Stimulated activated CD8-positive, alpha-beta memory T cell treated with anti-CD3 and anti-CD28 coated beads, Interleukin-15, amount 100 ng/mL, for 24 hours (primary cell): ENCODE data around the gene PHF19.

Experiments used
- DNase-seq: peaks from one replicate; pipeline ENCODE4 v3.0.0-alpha.2; 2020; ENCODE audit warnings: low read depth

Gene PHF19

DNA sequence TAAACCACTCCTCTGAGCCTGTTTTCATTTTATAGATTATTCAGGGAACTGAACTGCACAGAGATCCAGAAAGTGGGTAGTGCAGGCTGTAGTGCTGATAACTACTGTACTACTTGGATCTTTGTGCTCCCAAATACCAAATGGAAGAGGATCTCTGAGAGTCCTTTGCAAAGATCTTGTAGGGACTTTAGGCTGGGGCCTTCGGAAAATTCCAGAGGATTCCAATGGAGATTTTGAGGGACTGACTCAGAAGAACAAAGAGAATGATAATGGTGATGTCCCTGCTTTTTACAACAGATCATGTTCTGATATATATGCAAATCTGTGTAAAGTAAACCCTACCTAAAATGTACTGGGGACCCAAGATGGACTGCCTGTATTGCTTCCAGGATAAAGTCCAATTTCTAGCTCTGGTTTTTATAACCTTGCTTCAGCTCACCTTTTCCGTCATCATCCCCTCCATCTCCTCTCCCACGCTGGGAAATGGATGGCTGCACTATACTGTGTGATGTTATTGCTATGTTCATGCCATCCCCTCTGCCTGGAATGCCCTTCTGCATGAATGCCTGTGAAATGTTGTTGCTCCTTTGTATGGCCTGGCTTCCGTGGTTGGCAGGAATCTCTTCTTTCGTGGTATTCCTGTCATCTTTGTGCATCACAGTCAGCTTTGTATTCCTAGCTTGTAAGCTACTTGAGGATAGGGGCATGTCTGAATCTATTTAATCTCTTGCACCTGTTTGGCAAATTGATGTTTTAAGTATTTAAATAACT lies 24.6 kb downstream of the PHF19 start:
- no peak for DNase-seq

DNA sequence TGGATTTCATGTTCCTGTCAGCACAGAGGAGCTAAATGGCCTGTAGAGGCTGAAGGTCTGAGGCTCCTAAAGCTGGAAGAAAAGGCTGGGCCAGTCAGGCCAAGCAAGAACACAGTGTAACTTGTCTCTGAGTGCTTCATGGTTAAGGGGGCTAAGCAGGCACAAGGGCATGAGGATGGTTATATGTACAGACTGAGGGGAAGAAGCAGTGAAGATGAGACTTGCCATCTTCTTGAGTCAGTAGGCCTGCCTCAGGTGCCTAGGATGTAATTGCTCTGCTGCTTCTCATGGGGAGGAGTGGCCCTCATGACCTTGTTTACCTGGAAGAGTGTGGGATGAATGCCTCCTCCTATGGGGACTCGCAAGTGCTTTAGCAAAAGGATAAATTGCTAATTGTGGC lies 25.5 kb downstream of the PHF19 start:
- no peak for DNase-seq

DNA sequence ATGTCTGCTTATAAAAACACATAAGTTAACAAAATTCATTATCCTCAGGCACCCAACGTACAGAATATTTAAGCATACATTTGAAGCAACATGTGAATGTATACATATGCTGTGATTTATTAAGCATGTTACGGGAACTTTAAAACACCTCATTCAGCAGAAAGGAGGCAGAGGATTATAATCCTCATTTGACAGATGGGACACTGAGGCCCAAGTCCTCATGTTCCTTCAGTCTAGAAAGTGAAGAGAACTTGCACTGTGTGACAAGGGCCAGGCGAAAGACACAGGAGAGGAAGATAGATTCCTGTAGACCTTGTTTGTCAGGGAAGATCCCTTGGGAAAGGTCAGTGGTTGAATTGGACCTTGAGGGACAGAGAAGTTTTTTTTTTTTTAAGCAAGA lies 26.7 kb downstream of the PHF19 start:
- DNase-seq, result no peak

DNA sequence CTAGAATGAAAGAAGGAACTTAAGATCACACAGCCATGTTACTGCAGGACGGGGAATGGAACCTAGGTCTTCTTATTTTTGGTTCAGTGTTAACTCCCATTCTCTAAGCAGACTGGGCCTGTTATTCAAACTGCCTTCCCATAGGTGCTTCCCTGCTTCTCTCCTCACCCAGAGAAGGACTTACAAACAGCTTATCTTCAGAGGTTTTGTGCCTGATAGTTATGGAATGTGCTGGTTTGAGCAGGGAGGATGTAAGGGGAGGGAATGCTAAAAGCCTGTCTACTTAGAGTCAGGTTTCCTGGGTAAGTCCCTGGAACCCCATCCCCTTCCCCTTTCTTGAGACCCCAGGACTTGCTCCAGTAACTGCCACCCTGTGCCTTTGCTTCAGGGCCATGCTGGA lies 30.1 kb downstream of the PHF19 start:
- DNase-seq, result no peak

DNA sequence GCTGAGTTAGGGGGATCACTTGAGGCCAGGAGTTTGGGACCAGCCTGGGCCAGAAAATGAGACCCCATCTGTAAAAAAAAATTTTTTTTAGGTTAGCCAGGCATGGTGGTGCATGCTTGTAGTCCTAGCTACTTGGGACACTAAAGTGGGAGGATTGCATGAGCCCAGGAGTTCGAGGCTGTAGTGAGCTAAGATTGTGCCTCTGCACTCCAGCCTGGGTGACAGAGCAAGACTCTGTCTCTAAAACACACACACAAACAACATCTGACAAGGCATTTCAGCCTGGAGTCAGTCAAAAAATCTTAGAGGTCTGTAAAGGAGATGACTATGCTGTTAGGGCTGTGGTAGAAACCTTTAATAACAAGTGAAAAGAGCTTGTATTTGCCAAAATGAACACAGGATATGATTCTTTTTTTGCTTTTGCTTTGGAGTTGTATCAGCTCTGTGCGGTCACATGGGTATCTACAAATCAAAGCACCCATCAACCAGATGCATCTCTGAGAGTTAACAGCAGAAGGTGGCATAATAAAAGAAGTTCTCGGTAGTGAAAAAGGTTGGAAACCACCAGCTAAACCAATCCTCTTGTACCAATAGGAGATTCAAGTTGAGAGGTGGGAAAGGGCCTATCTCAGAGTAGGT lies 30.6 kb downstream of the PHF19 start:
- DNase-seq, result no peak

DNA sequence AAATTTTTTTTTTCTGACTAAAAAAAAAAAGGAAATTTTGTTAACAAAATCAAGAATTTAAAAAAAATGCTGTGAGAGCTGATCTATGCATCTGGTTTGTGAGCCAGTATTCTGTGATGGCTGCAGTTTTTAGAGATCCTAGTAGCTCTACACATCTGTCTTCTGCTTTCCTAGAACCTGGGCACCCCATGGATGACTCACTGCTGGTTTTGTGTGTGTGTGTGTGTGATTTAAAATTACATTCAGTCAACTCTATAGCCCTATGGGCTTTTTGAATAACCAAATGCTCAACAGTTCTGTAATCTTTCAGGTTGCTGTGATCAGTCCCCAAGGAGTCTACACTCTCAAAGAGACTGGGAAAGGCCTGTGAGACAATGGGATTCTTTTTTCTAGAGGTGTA lies 31.7 kb downstream of the PHF19 start:
- DNase-seq, result no peak

DNA sequence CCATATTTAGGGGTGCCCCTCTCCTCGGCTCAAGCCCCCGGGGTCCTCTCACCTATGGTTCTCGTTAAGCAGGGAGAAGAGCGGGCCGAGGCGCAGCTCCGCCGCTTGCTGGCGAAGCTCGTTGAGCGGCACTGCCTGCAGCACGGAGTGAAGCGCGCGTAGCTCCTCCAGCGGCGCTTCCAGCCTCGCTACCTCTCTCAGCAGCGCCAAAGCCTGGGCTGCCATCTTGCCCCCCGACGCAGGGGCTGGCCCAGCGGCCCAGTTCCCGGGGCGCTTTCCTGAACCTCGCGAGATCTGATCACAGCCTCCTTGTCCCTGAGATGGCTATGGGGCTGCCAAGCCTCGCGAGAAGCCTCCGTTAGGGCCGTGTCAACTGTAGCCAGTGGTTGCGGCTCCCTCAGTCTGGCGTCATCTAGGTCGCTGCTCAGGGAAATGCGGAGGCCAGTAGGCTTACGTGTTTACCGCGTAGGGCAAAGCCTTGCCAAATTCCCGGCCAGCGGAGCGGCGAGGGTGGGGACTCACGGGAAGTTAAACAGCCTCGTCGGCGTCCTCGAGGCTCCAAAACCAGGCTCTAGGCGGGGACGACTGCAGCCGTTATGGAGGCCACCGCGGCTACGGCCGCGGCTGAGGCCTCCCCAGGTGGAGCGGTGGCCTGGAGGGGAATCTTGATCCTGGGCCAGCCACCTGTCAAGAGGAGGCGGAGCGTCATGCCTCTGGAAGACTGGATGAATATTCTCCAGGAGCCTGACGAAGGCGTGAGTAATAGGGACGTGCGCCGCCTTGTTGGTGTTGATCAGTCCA lies 34.1 kb downstream of the PHF19 start, which contains the start of gene PSMD5:
Gene PSMD5, minus strand, starts transcription at position 238 of the 801 bp plus-strand sequence. Its CDS starts 13 bp downstream, at position 225.
- DNase-seq, result peak; percentile 74

DNA sequence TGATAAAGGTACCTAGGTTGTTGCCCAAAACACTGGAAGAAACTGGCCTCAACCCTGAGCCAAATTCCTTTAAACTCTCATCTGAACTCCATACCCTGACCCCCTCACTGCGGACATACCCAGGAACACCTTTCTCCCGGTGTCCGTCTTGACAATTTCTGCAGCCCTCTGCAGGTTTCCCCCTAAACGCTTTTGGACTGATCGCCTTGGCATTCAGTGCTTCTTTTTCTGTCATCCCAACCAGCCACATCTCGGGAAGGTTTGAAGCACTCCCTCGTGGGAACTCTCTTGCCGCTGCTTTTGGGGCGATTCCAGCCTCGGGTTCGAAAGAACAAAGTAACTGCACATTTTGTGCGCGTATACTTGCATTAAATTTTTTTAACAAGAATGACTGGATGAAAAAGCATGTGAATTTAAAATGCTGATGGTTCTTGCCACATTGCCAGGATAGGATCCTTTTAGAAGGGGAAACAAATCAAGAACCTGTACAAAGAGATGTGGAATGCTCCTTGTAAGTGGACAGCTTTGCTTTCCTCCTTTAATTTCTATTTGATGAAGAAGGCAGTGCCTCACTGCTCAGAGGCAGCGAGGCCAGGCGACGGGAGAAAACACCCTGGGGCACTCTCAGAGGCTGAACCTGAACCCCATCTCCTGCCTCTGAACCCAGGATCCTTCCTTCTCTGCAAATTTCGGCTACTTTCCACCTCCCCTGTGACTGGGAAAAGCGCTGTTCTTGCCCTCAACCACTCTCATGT lies 34.9 kb downstream of the PHF19 start:
- no peak for DNase-seq

DNA sequence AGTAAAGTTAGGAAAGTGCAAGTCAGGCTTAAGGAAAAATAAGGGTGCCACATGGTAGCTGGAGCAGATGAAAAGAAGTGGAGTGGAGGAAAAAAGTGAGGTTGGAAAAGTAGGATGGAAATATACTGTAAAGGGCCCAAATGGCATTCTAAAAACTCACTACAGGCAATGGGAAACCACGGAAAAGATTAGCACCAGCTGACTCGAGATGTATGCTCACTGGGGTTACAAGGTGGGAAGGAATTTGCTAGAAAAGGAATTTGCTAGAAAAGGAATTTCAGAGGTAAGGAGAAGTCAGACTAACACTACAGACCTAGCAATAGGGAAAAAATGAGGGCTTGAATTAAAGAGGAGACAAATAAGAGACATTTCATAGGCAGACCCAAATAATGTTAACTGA lies 37.8 kb downstream of the PHF19 start:
- DNase-seq, result no peak

DNA sequence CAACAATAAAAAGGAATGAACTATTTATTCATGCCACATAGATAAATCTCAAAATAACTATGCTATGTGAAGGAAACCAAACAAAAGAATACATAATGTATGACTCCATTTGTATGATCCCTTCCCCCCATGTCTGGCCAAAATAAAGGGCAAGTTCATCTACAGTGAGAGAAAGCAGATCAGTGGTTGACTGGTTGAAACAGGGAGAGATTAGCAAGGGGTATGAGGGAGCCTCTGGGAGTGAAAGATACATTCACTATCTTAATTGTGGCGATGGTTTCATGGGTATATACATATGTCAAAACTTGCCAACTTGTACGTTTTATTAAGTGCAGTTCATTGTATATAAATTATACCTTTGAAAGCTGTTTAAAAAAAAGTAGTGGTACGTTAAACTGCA lies 39.1 kb downstream of the PHF19 start:
- DNase-seq, result no peak

DNA sequence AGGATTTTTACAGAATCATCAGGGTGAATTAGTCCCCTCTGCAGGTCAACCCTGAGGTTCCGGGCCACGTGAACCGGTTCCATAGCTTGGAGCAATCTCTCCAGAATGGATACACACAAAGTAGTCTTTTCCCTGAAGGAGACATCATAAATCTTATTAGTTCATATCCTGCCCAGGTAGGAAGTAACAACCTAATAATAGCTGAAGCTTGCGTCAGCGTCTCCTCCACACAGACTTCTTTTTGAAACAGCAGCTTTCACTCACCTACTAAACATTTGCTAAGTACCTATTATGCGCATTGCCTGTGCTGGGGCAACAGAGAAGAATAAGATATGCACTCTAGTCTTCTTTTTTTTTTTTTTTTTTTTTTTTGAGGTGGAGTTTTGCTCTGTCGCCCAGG lies 43.7 kb downstream of the PHF19 start:
- DNase-seq, result no peak

DNA sequence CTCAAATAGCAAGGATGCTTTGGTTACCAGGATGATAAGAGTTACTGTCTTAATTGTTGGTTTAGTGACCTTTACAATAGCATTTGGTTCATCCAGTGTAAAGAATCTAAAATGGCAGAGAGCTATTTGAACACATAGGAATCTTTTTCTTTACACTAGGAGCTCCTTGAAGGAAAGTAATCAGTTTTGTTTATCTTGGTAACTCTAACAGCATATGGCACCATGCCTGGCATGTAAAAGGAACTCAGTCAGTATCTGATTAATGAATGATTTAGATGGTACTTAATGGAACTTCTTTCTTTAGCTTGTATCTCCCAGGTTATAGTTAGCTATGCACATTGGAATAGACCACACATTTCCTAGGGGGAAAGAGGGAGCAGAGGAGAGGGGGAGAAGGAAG lies 44.2 kb downstream of the PHF19 start:
- no peak for DNase-seq

DNA sequence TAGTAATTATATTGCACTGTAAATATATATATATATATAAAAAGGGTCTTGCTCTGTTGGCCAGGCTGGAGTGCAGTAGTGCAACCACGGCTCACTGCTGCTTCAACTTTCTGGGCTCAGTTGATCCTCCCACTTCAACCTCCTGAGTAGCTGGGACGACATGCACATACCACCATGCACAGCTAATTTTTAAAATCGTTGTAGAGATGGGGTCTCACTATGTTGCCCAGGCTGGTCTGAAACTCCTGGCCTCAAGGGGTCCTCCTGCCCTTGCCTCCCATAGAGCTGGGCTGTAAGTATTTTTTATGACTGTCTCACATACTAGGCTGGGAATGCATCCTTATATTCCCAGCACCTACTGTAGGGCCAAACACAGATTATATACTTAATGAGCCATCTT lies 46.1 kb downstream of the PHF19 start:
- DNase-seq, result no peak

DNA sequence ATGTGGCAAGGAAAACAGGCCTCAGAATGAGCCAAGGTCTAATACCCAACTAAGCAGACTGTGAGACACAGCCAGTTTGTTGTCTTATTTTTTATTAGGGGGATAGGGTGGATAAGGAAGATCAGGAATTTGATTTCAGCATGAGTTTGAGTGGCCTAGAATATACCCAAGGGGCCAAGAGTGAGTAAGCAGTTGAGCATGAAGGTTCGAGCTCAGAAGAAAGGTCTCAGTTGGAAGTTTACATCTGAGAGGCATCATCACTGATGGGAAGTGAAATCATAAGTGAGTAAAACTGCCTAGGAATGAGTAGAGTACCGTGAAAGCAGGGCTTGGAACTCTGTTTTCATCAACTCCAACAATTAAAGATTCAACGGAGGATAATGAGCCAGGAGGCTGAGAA lies 46.8 kb downstream of the PHF19 start:
- DNase-seq, result no peak

DNA sequence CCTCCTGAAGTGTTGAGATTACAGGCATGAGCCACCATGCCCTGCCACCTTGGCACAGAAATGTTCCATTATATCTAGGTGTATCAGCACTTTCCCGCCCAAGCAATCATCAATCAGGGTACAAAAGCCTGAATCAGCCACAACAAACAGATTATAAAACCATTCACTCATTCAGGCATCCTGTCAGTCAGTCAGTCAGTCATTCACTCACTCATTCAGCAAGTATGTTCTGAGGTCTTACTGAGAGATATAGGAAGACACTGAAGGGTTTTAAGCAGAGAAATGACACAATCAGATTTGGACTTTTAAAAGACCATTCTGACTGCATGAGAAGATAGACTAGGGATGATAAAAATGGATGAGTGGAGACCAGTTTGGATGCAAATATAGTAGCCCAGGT lies 47.3 kb downstream of the PHF19 start:
- DNase-seq, result no peak

DNA sequence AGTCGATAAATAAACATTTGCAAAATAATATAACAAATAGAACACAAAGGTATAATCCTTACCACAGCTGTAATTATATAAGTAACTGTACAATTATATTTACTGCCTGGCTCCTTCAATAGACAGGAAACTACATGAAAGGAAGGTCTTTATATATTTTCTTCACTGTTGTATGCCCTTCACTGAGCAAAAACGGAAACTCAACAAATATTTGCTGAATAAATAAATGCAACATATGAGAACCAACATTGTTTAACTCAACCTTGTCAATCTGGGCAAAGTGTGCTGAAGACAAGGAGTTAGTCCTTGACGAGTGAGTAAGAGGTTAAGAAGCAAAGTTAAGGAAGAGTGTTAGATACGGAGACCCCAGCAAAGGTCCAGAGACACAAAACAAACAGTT lies 56.9 kb downstream of the PHF19 start:
- DNase-seq, result no peak

DNA sequence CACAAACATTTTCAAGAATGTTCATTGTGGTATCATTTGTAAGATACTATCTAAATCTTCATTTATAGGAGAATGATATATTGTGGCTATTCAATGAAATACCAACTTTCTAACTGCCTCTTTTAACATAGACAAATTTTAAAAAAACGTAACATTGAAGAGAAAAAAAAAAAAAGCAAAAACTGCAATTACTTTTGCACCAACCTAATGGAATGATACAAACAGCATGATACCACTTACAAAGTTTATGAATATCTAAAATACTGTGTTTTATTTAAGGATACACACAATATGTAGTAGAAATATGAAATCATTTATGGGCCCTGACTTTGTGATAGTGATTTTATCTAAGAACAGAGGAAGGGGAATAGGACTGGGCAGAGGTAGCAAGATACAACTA lies 58.4 kb downstream of the PHF19 start:
- no peak for DNase-seq

DNA sequence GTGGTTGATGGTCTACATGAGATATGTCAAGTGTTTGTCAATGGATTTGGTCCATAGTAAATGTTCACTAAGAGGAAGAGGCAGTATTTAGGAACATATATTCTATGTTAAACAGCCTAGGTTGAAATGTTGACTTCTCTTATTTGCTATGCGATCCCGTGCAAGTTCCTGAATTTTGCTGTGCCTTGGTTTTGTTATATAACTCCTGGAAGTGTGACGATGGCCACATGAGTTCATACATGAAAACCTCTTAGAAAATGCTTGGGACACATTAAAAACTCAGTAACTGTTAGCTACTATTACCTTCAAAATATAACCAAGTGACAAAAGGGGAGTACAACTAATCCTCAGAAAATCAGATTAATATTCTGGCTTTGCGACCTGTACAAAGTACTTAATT lies 61.9 kb downstream of the PHF19 start:
- DNase-seq, result no peak

DNA sequence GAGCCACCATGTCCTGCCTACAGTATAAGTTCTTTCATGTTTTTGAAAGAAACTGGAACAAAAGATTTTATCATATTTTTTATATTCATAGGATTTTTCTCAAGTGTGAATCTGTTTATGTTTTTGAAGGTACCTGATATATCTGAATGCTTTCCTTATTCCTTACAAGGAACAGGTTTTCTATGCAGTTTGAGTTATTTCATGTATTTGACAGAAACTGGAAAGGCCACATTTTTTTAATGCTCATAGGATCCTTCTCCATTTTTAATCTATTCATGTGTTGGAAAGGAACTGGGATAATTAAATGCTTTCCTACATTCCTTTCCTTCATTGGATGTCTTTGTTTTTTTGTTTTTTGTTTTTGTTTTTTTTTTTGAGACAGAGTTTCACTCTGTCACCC lies 68.1 kb downstream of the PHF19 start:
- DNase-seq, result no peak

DNA sequence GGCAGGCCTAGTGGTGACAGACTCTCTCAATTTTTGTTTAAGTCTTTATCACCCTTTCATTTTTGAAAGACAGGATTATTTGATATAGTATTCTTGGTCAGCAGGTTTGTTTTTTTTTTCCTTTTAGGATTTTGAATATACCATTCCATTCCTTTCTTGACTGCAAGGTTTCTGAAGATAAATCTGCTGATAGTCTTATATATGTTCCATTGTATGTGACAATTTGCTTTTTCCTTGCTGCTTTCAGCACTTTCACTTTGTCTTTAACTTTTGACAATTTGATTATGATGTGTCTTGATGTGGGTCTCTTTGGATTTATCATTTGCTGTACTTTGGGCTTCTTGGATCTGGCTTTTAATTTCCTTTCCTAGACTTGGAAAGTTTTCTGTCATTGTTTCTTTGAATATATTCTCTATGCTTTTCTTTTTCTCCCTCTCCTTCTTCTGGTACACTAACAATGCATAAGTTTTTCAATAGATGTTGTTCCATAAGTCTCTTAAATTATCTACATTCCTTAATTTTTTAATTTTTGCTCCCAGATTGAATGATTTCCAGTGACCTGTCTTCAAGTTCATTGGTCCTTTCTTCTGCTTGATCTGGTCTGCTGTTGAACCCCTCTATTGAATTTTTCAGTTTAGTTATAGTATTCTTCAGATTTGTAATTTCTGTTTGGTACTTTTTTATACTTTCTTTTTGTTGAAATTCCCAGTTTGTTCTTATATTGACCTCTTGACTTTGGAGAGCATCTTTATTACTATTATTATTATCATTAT lies 69.2 kb downstream of the PHF19 start:
- no peak for DNase-seq
